ENCODE measurements around the gene PRKACG. TPM values are rescaled to one million over a fixed set of nuclear protein-coding genes. Genes with fewer than 3 reads are reported as not detected.
"Not testable (repeated sequence)": the region's sequence is repeated elsewhere in the genome, so short reads cannot be mapped to it uniquely, and the experiment has no call there.

Gene PRKACG
- not detected in 2 replicates for total RNA-seq
- polyA plus RNA-seq (2012), result not detected

DNA sequence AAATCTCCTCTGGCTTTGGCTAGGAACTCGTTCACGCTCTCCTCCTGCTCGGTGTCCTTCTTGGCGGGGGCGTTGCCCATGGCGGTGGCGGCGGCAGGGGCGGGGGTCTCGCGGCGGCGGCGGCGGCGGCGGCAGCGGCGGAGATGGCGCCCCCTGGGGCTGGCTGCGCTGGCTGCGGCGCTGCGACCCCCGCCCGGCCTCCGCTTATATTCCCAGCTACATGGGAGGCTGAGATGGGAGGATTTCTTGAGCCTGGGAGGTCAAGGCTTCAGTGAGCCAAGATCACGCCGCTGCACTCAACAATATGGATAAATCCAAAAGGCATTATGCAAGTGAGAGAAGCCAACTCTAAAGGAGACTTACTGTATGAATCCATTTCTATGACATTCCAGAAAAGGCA lies at the start of gene PRKACG:
Gene PRKACG, minus strand, starts transcription at position 101 of the 400 bp plus-strand sequence. Its CDS starts 21 bp downstream, at position 80.
- no peak for DNase-seq (ENCODE audit: low read depth)

DNA sequence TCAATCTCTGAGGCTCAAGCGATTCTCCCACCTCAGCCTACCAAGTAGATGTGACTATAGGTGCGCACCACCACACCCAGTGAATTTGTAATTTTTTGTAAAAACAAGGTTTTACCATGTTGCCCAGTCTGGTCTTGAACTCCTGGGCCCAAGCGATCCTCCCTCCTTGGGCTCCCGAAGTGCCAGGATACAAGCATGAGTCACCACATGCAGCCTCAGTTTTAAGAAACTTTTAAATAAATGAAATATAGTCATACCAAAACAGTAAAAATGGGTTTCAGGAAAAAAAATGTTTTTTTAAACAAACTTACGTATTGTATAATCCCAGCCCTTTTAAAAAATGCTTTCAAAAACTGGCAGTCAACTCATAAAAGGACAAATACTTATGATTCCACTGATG lies 48.3 kb upstream of the PRKACG start:
- DNase-seq (ENCODE audit: low read depth), result no peak

DNA sequence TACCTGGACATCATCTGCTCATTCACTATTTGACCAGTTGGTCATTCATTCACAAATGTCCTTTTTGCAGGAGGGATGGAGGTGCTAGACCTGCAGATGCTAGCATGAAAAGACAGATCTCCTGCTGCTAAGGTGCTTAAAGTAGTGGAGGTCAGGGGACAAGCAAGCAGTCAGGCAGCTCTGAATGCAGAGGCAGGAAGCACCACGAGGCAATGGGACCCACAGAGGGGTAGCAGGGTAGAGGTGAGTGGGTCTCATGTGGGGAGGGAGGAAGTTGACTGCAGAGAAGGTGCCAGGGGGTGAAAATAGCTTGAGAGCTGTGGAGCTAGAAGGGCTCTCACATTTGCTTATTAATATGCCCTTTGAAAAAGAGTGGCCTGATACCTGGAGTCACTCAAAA lies 46.9 kb upstream of the PRKACG start:
- DNase-seq (ENCODE audit: low read depth), result no peak

DNA sequence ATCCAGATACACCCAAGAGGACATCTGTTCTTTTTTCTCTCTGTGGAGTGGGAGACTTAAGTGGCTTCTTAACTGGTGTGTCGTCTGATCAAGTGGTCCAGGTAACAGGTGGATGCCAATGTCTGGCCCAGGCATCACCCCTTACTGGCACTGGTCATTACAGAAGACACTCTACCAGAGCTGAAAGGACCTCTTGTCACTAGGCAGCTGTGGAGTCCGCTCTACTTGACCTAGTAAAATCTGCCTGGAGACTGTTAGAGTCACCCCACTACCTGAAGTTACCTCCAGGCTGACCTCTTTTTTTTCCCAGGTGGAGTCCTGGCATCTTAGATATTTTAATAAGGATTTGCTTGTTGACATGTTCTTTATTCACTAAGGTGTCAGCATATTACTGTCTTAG lies 44.2 kb upstream of the PRKACG start:
- no peak for DNase-seq (ENCODE audit: low read depth)

DNA sequence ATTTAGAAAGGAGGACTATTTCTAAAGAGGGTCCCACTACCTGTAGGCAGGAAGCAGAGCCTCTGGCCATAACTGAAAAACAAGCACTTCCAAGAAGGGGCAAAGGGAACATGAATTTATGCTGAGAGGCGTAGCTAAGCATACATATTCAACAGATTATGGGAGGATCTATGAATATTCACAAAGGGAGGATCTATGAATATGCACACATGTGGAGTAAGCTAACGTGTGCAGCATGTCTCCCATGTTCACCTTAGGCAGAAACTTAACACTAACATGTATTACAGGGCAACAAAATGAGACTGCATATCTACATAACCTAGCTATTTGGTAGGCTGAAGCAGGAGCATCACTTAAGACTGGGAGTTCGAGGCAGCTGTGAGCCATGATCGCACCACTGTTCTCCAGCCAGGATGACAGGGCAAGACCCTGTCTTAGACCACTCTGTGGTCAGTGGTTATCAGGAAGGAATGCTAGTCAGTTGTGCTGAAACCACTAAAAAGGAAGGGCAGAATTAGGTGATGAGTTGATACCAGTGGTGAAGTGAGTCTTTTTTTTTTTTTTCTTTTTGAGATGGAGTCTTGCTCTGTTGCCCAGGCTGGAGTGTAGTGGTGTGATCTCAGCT lies 42.4 kb upstream of the PRKACG start:
- DNase-seq (ENCODE audit: low read depth), result peak; percentile 80

DNA sequence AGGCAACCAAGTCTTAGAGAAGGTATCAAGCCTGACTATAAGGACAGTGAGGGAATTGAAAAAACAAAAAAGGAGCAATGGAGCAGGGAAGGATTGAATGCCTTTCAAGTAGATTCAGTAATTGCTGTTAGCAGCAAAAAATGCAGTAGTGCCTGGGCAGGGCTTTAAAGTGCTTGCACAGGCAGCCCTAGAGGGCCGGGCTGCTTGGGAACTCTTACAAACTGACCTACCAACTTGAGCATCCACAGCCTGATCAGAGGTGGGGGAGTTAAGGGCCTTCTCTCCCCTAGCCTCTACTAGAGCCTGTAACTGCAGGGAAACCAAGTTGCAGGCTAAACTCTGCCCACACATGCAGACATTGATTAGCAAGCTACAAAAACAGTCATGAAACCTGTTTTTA lies 41.1 kb upstream of the PRKACG start:
- DNase-seq (ENCODE audit: low read depth), result no peak

DNA sequence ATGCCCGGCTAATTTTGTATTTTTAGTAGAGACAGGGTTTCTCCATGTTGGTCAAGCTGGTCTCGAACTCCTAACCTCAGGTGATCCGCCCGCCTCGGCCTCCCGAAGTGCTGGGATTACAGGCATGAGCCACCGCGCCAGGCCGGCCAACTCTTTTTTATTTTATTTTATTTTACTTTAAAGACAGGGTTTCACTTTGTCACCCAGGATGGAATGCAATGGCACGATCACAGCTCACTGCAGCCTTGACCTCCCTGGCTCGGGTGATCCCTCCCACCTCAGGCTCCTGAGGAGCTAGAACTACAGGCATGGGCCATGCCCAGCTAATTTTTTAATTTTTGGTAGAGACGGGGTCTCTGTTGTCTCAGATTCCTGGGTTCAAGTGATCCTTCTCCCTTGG lies 37.0 kb upstream of the PRKACG start:
- not testable (repeated sequence) for DNase-seq (ENCODE audit: low read depth)

DNA sequence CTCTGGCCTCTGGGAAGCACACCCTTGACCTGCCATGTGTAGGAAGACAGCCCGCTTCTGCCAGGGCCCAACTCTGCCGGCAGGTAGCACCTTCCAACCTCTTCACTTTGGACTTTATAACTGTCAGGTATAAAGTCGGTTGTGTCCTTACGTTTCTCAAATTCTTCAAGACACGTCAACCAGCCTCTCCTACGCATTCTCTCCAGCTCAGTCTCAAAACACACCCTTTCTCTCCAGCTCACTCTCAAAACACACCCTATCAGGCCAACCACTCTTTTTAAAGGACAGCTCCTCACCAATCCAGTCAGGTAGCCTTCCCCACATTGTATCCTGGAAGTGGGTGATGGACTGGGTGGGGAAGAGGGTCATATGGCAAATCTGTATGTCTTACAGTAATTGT lies 35.2 kb upstream of the PRKACG start:
- no peak for DNase-seq (ENCODE audit: low read depth)

DNA sequence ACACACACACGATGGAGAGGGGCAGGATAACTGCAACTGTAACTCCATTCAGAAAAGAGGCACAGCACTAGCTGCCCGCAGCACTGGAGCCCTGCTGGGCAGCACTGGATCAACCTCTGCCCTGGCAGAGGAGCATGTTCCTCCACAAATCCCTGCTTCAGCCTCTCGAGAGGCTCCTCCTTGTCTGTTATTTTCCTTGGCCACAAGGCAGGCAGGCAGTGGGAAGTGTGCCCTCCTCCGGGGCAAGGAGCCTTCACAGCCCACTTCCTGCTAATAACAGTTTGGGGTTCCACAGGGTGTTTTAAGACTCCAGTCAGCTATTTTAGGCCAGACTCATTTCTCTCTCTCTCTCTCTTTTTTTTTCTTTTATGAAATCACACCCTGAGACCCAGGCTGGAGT lies 33.5 kb upstream of the PRKACG start:
- no peak for DNase-seq (ENCODE audit: low read depth)

DNA sequence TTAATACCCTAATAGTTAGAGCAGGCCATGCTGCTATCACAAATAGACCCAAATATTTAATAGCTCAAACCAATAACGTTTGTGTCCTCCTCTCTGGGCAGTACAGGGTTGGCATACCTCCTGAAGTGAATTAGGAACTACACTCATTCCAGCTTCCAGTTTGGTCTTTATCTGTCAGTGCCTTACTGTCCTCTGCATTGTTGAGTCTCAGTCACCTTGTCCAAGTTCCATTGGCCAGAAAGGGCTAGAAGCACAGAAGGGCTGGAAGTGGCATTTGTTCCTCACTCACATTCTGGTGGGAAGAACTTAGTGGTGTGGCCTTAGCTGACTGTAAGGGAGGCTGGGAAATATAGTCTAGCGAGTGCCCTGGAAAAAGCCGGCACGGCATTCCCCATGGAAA lies 32.8 kb upstream of the PRKACG start:
- no peak for DNase-seq (ENCODE audit: low read depth)

DNA sequence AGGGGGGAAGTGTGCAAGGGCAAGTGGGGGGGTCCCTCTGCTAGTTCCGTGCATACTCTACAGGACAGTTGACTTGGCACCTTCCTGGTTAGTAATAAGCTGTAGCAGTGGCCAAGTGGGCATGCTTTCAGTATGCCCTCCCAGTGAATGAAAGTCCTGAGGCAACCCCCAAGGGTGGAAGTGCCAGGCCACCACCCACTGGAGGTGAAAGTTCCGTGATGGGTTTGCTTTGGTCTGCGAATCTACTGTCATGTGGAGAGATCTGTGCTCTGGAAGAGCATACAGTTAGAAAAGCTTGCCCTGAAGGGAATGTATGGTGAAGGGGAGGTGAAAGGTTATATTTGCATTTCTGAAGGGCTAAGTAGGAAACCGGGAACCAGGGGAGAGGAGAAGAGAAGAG lies 31.9 kb upstream of the PRKACG start:
- no peak for DNase-seq (ENCODE audit: low read depth)

DNA sequence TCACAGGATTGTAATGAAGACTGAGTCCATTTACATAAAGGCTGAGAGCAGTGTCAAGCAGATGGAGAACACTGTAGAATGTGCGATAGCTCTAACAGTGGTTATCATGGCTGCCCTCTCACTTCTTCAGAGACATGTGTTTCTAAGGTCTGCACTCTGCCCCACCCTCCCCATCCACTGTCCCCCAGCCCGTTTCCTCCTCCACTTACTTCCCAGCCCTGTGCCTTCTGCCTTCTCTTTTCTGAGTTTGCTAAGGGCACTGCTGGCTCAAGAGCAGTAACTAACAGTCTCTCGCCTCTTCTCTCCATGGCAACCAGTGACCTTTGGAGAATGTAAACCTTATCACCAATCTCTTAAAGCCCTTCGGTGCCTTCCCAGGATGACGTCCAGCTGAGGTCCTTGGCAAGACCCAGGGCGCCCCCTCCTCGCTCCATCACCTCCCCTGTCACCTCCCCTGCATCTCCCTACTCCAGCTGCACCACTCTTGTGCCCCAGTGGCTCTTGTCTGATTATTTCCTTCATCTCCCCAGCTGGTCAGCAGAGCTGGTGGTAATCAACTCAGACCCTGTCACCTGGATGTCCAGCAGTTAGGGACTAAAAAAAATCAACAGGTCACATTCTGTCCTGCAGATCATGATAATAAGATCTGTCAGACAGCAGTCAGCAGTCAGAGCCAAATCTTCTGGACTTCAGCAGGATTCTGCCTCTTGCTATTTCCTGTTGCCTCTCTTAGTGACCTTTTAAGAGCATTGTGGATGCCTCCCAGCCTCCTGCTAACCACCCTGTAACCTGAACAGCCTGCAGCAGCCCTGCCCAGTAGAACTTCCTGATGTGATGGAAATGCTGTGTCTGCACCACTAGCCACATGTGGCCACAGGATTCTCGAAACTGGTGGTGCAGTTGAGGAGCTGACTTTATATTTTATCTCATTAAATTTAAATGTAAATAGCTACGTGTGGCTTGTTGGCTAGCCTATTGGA lies 30.6 kb upstream of the PRKACG start:
- peak; percentile 40 for DNase-seq (ENCODE audit: low read depth)

DNA sequence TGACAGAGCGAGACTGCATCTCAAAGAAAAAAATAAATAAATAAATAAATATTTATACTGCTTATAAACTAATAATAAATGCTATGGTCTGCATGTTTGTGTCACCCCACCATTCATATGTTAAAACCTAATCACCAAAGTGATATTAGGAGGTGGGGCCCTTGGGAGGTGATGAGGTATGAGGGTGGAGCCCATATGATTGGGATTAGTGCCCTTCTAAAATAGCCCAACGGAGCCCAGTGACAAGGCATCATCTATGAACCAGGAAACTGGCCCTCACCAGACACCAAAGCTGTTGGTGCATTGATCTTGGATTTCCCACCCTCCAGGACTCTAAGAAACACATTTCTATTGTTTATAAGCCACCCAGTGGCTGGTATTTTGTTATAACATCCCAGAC lies 26.7 kb upstream of the PRKACG start:
- no peak for DNase-seq (ENCODE audit: low read depth)

DNA sequence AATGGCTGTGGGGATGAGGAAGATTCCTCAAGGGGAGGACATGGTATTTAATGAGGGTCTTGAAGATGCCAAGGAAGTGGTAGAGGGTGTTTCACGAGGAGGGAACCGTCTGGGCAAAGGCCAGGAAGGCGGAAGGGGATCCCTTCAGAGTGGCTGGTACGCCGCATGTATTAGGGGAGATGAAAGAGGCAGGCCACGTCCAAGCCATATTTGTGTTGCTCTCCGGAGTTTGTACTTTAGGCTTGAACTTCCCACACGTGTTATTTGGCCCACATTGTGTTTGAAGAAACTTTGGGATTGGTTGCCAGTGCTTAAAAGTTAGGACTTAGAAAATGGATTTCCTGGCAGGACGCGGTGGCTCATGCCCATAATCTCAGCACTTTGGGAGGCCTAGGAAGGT lies 22.9 kb upstream of the PRKACG start:
- no peak for DNase-seq (ENCODE audit: low read depth)

DNA sequence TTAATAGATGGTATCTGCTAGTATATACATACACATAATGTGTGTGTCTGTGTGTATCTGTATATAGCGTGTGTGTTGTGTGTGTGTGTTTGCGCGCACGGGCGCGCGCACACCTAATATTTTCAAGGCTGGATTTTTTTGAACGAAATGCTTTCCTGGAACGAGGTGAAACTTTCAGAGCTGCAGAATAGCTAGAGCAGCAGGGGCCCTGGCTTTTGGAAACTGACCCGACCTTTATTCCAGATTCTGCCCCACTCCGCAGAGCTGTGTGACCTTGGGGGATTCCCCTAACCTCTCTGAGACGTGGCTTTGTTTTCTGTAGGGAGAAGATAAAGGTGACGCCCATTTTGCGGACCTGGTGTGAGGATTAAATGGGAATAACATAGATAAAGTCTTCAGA lies 22.4 kb upstream of the PRKACG start:
- DNase-seq (ENCODE audit: low read depth), result peak; percentile 21

DNA sequence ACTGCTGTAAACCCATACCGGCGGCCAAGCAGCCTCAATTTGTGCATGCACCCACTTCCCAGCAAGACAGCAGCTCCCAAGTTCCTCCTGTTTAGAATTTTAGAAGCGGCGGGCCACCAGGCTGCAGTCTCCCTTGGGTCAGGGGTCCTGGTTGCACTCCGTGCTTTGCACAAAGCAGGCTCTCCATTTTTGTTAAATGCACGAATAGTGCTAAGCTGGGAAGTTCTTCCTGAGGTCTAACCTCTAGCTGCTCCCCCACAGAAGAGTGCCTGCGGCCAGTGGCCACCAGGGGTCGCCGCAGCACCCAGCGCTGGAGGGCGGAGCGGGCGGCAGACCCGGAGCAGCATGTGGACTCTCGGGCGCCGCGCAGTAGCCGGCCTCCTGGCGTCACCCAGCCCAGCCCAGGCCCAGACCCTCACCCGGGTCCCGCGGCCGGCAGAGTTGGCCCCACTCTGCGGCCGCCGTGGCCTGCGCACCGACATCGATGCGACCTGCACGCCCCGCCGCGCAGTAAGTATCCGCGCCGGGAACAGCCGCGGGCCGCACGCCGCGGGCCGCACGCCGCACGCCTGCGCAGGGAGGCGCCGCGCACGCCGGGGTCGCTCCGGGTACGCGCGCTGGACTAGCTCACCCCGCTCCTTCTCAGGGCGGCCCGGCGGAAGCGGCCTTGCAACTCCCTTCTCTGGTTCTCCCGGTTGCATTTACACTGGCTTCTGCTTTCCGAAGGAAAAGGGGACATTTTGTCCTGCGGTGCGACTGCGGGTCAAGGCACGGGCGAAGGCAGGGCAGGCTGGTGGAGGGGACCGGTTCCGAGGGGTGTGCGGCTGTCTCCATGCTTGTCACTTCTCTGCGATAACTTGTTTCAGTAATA lies 21.8 kb upstream of the PRKACG start, which contains the start of gene FXN:
Gene FXN, plus strand, starts transcription at position 315 of the 871 bp plus-strand sequence. Its CDS starts 31 bp downstream, at position 346.
- peak; percentile 81 for DNase-seq (ENCODE audit: low read depth)

DNA sequence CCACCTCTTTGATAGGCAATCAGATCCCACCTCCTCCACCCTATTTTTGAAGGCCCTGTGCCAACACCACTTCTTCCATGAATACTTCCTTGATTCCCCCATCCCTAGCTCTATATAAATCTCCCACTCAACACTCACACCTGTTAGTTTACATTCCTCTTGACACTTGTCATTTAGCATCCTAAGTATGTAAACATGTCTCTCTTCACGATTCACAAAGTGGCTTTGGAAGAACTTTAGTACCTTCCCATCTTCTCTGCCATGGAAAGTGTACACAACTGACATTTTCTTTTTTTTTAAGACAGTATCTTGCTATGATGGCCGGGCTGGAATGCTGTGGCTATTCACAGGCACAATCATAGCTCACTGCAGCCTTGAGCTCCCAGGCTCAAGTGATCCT lies 20.2 kb upstream of the PRKACG start:
- no peak for DNase-seq (ENCODE audit: low read depth)

DNA sequence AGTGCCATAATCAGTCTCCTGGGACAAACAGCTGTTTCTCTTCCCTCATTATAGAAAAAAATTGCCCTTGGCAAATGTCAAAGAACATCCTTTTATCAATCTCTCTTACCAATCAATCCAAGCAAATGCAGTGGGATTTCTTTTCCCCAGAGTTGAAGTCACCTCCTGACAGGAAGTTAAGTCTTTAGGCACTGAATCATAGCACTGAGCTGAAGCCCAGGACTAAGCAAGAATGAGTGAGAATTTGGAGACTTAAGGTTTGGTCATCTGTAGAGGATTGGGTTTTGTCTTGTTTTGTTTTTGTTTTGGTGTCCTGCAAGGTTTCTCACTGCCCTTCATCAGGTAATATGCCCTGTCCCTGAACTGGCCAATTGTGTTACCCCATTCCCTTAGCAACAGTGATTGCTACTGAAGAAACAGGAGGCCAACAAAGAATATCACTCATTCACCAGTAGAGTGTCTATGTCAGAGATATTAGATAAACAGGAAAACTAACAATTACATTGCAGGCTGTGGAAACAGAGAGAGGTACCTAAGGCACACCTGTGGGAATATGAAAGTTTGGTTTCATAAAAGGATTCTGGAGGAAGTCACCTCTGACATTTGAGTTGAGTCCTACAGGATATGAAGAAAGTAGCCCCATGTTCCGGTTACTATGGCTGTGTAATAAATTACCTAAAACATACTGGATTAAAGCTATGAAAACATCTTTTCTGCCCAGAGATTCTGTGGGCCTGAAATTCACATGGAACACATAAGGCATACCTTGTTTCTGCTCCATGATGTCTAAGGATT lies 17.1 kb upstream of the PRKACG start:
- DNase-seq (ENCODE audit: low read depth), result no peak

DNA sequence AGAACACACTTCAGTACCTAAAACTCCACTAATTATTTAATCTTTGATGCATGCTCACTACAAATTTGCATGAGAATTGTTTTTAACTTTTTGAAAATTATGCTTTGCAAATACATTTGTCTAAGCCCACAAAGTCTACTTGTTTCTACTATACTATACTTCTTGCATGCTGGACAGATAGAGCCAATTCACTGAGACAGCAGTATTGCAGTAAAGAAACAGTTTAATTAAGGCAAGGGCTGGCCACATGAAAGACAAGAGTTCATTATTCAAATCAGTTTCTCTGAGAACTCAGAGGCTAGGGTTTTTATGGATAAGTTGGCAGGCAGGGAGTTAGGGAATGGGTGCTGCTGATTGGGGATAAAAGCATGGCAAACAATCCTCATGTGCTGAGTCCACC lies 15.6 kb upstream of the PRKACG start:
- DNase-seq (ENCODE audit: low read depth), result no peak

DNA sequence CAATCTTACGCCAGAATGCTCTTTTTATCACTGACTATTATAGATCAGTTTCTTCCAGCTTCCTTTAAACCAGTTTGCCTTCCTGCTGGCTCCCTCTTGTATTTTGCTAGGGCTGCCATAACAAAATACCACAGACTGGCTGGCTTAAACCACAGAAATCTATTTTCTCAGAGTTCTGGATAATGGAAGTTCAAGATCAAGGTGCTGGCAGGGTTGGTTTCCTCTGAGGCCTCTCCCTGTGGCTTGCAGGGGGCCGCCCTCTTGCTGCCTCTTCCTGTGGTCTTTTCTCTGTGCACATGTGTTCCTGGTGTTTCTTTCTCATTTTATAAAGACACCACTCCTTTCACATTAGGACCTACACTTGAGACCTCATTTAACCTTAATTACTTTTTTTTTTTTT lies 14.8 kb upstream of the PRKACG start:
- no peak for DNase-seq (ENCODE audit: low read depth)

Measured in myocyte (in vitro differentiated cells).